ENCODE results near the gene DBET. TPM values are rescaled to one million over a fixed set of nuclear protein-coding genes. Genes with fewer than 3 reads are reported as not detected.
"Not testable (repeated sequence)": the region's sequence is repeated elsewhere in the genome, so short reads cannot be mapped to it uniquely, and the experiment has no call there.

Gene DBET
- total RNA-seq, 1 donor from 2014 or later: not detected

GRCh38 chr4:190106611-190107480, 42.5 kb downstream of the DBET start:
- not testable (repeated sequence) for DNase-seq

GRCh38 chr4:190107766-190108485, 43.6 kb downstream of the DBET start:
- H3K36me3 ChIP-seq; H3K9me3 ChIP-seq; H3K4me1 ChIP-seq; H3K4me3 ChIP-seq; H3K27me3 ChIP-seq (ENCODE audit: low read depth); DNase-seq; H3K27ac ChIP-seq; intact Hi-C loops (cut with DNase I): not testable (repeated sequence)
- peak in 1 of 2 donors; percentile 35 for ATAC-seq

More at GRCh38 chr4:190106611-190107480, 42.5 kb downstream of the DBET start:
- H3K4me3 ChIP-seq; H3K36me3 ChIP-seq; H3K27me3 ChIP-seq (ENCODE audit: low read depth); ATAC-seq; H3K9me3 ChIP-seq; intact Hi-C loops (cut with DNase I); H3K27ac ChIP-seq; H3K4me1 ChIP-seq: not testable (repeated sequence)

GRCh38 chr4:190108756-190109155, 44.5 kb downstream of the DBET start:
- H3K9me3 ChIP-seq; DNase-seq; ATAC-seq; H3K4me3 ChIP-seq; H3K4me1 ChIP-seq; intact Hi-C loops (cut with DNase I); H3K27ac ChIP-seq; H3K36me3 ChIP-seq; H3K27me3 ChIP-seq (ENCODE audit: low read depth): not testable (repeated sequence)

- H3K4me3 ChIP-seq; H3K9me3 ChIP-seq; ATAC-seq; H3K27me3 ChIP-seq (ENCODE audit: low read depth); DNase-seq; H3K27ac ChIP-seq; intact Hi-C loops (cut with DNase I); H3K36me3 ChIP-seq; H3K4me1 ChIP-seq: not testable (repeated sequence)
These were observed 45.2 kb downstream of the DBET start for GRCh38 chr4:190109390-190110011.

- H3K4me1 ChIP-seq; H3K36me3 ChIP-seq; intact Hi-C loops (cut with DNase I); H3K27ac ChIP-seq; H3K9me3 ChIP-seq; H3K4me3 ChIP-seq; DNase-seq; H3K27me3 ChIP-seq (ENCODE audit: low read depth); ATAC-seq: not testable (repeated sequence)
These were observed 45.7 kb downstream of the DBET start for GRCh38 chr4:190110033-190110432.

GRCh38 chr4:190110570-190111295, 46.4 kb downstream of the DBET start:
- ATAC-seq; DNase-seq; H3K36me3 ChIP-seq; H3K4me1 ChIP-seq; H3K4me3 ChIP-seq; H3K27ac ChIP-seq; H3K27me3 ChIP-seq (ENCODE audit: low read depth); intact Hi-C loops (cut with DNase I); H3K9me3 ChIP-seq: not testable (repeated sequence)

GRCh38 chr4:190112879-190113278, 48.6 kb downstream of the DBET start:
- intact Hi-C loops (cut with DNase I): not testable (repeated sequence)

GRCh38 chr4:190114991-190115390, 50.7 kb downstream of the DBET start:
- H3K36me3 ChIP-seq; H3K27ac ChIP-seq; H3K4me3 ChIP-seq; H3K27me3 ChIP-seq (ENCODE audit: low read depth); H3K4me1 ChIP-seq; intact Hi-C loops (cut with DNase I); H3K9me3 ChIP-seq; DNase-seq; ATAC-seq: not testable (repeated sequence)

More at GRCh38 chr4:190112879-190113278, 48.6 kb downstream of the DBET start:
- not testable (repeated sequence) for H3K4me3 ChIP-seq; DNase-seq; H3K27ac ChIP-seq; H3K36me3 ChIP-seq; ATAC-seq; H3K9me3 ChIP-seq; H3K27me3 ChIP-seq (ENCODE audit: low read depth); H3K4me1 ChIP-seq

Other genes starting within 250 kb of the DBET start
- 39.7 TPM for gene FRG1, start 123.6 kb upstream of the DBET start, total RNA-seq
- not detected for gene FRG2, start 37.2 kb upstream of the DBET start, total RNA-seq
- not detected for gene DUX4, start 109.3 kb downstream of the DBET start, total RNA-seq

Measured in lower lobe of right lung (tissue), 2 donors.